Sciatic nerve (tissue), 2 donors: ENCODE measurements around the gene ZNF79. TPM values are rescaled to one million over a fixed set of nuclear protein-coding genes. Genes with fewer than 3 reads are reported as not detected.

Experiments used
- ATAC-seq: fragments of 200-7000 bp; cut with Tn5 transposase; one replicate; pipeline ENCODE4 v1.9.1; 2020; ENCODE audit warnings: mild to moderate bottlenecking, moderate library complexity
- DNase-seq: peaks from one replicate; pipeline ENCODE4 v3.0.0-alpha.2; 2020; ENCODE audit warnings: low spot score
- intact Hi-C: fragments of 100-400 bp; cut with DNase I; formaldehyde crosslinking; loops from one replicate; pipeline ENCODE4 v1.14.2; 2022
- total RNA-seq: library from RNA; stranded (reverse); fragmentation: NEBNext Ultra II Directional; extraction: Animal tissue kit (Norgen Biotek cat#: 25700); gene quantifications from one replicate; pipeline ENCODE4 v1.2.1, GENCODE V29; 2021
- donor health status: DM: no; HTN: no; CAD: no.
- donor health status: DM: no; HTN: no; CAD: no.

The ZNF79 gene
- total RNA-seq, 1 donor from 2014 or later, result 12.8 TPM

DNA sequence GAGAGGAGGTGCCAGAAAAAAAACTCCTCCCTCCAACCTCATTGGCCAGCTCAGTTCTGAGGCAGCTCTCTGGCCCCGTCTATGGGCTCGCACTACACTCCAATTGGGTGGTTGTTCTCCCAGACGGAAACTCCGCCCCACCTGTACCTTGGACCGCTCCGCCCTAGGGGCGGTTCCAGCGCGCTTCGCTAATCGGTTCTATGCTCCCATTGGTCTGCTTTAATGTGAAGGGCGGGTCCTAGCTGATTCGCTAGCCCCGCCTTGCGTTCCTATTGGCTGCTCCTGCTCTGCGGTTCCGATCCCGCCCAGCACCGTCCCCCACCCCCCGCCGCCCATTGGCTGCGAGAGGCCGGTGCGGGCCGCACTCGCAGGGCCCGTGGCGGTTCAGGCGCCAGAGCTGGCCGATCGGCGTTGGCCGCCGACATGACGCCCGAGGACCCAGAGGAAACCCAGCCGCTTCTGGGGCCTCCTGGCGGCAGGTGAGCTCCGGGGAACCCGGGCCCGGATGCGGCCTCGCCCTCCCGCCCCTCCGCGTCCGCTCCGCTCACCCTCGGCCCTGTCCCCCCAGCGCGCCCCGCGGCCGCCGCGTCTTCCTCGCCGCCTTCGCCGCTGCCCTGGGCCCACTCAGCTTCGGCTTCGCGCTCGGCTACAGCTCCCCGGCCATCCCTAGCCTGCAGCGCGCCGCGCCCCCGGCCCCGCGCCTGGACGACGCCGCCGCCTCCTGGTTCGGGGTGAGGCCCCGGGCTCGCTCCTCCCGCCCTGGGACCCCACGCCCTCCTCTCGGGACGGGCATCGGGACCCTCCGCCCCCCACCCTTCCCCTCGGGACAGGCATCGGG lies 27.2 kb upstream of the ZNF79 start, which contains the start of gene SLC2A8:
Gene SLC2A8 (plus strand): TSS at position 362 of the 838 bp plus-strand sequence. CDS start 62 bp downstream, at position 424.
- peak; percentile 99 for DNase-seq
- ATAC-seq, result peak; percentile 99
- intact Hi-C loops, result no loop called here

DNA sequence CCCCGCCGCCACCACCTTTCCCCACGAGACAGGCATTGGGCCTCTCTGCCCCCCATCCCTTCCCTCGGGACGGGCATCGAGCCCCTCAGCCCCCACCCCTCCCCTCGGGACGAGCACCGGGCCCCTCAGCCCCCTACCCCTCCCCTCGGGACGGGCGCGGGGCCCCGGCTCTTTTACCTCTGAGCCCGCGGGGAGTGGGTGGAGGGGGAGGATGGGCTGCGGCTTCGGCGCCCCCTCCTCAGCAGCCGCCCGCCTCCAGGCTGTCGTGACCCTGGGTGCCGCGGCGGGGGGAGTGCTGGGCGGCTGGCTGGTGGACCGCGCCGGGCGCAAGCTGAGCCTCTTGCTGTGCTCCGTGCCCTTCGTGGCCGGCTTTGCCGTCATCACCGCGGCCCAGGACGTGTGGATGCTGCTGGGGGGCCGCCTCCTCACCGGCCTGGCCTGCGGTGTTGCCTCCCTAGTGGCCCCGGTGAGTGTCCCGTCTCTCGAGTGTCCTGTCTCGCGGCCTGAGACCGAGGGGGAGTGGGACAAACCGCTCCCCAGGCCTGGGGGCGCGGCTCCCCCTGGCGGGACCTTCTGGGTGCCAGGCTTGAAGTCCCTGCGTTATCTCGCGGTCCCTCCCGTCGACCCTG lies 26.4 kb upstream of the ZNF79 start:
- ATAC-seq (no peak), DNase-seq (peak; percentile 74)
- intact Hi-C loops, result no loop called here

DNA sequence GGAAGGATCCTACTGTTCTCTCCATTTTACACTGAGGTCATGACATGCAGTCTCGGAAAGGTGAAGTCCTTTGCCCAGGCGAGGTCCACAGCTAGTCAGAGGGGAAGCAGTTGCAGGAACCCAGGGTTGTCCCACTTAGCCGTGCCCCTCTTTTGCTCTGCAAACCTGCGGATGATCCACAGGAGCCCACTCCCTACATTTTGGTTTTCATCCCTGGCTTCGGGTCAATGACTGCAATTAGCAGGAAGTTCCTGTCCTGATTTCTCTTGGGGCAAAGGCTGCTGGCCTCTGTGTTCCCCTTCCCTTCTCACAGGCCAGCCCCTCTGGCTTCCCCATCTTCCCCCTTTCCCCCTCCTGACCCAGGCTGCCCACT lies 25.9 kb upstream of the ZNF79 start:
- no peak for DNase-seq
- ATAC-seq, result no peak
- intact Hi-C loops, result no loop called here

DNA sequence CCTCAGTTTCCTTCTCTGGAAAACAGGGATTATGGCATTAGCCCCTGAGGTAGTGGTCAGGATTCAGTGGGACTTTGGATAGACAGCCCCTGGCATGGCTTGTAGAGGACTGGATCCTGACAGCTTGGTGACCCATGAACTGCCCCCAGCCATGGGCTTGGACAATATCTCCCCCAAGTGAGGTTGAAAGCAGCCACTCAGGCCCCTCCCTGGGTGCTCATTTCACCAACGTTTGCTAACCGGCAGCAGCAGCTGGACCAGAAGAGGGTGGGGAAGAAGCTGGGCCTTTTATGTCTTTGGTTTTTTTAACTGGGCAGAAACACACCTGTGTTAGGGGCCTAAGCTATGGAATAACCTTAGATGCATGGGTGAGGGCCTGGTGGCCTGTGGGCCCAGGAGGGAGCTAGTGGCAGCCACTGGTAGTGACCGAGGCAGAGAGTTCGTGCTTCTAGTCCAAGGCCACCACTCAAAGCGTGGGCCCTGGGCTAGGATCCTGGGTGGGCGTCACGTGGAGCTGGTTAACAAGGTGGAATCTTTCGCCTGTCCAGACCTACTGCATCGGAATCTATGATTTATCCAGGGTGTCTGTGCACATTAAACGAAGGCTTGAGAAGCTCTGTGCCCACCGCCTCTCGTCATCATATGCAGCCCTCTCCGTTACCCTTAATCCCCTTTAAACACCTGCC lies 25.3 kb upstream of the ZNF79 start:
- DNase-seq (no peak), ATAC-seq (no peak)
- intact Hi-C loops, result no loop called here

DNA sequence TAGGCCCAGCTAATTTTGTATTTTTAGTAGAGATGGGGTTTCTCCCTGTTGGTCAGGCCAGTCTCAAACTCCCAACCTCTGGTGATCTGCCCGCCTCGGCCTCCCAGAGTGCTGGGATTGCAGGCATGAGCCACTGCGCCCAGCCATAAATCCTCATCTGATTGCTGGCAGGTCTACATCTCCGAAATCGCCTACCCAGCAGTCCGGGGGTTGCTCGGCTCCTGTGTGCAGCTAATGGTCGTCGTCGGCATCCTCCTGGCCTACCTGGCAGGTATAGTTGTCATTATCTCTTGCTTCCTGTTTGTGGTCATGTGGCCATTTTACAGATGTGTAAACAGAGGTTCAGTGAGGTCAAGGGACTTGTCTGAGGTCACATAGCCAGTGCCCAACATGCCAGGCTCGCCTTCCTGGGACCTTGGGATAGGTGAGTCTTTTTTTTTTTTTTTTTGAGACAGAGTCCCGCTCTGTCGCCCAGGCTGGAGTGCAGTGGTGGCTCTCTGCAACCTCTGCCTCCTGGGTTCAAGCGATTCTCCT lies 24.4 kb upstream of the ZNF79 start:
- no peak for ATAC-seq
- intact Hi-C loops, result no loop called here
- DNase-seq, result no peak

DNA sequence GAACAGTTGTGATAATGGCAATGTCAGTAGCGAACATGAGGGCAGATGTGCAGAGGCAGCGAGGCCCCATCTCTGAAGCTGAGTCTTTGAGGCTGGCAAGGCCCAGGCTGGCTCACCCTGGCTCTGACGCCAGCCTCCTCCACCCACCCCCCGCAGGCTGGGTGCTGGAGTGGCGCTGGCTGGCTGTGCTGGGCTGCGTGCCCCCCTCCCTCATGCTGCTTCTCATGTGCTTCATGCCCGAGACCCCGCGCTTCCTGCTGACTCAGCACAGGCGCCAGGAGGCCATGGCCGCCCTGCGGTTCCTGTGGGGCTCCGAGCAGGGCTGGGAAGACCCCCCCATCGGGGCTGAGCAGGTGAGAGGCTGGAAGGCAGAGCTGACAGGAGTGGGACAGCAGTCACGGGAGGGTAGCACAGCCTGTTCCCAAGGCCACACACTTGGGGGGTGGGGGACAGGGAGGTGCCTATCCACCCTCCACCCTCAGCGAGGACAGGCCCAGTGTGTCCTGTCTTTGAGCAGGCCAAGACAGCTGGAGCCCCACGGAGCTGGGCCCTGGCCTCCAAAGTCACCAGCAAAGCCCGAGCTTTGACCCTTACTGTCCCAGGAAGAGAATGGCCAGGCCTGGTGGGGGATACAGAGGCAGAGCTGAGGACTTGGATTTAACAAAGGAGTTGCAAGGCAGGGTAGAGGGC lies 21.6 kb upstream of the ZNF79 start:
- ATAC-seq (no peak), DNase-seq (no peak)
- intact Hi-C loops, result no loop called here

DNA sequence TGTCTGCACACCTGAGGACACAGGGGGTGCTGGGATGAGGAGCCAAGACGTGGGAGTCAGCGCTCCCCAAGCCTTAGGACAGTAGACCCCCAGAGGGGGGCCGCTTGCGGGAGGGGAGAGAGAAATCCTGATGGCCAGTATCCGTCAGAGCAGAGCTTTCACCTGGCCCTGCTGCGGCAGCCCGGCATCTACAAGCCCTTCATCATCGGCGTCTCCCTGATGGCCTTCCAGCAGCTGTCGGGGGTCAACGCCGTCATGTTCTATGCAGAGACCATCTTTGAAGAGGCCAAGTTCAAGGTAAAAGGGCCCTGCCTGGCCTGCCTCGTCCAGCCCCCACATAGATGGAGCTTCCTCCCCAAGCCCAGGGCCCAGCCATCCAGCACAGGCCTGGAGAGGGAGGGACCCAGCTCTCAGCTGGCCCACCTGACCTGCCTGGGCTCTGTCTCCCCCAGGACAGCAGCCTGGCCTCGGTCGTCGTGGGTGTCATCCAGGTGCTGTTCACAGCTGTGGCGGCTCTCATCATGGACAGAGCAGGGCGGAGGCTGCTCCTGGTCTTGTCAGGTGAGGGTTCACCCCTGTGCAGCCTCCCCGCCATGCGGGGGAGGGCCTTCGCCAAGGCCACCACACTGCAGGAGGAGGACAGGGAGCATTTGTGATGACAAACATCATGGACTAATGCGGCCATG lies 20.5 kb upstream of the ZNF79 start:
- intact Hi-C loops, result no loop called here
- DNase-seq, result no peak
- ATAC-seq, result no peak

DNA sequence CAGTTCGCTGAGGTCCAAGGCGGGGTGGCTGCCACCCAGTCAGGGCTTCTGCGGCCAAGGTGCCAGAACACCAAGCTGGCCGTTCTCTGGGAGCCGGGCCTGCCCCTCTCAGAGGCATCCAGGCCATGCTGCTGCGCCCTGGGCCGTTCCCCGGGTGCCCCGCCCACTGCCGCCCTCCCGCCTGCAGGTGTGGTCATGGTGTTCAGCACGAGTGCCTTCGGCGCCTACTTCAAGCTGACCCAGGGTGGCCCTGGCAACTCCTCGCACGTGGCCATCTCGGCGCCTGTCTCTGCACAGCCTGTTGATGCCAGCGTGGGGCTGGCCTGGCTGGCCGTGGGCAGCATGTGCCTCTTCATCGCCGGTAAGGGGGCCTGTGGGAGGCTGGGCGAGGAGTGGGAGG lies 19.6 kb upstream of the ZNF79 start:
- intact Hi-C loops, result no loop called here
- DNase-seq, result no peak

DNA sequence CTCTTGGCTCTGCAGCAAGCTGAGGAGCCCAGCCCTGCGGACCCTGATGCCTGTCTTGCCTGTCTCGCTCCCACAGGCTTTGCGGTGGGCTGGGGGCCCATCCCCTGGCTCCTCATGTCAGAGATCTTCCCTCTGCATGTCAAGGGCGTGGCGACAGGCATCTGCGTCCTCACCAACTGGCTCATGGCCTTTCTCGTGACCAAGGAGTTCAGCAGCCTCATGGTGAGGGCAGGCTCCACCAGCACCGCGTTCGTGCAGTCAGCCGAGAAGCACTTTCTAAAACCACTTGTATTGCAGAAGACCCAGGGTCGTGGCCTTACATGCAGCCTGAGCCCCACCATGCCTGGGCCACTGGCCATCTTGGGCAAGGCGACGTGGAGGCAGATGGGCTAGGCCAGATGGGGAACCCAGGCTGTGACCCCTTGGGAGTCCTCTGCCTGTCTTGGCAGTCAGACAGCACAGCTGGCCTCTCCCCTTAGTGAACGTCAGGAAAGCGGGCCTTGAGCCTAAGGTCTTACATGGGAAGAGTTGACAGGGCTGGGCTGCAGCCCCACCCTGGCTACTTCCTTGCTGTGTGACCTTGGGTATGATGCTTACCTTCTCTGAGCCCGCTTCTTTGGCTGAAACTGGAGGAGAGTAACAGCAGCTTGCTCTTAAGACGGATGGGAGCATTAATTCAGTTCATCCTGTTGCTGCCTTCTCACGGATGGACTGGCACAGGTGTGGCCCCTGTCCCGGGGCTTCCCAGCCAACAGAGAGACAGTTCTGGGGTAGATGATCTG lies 18.6 kb upstream of the ZNF79 start:
- DNase-seq, result no peak
- no peak for ATAC-seq
- intact Hi-C loops, result no loop called here

More for the DNA sequence above, 19.6 kb upstream of the ZNF79 start:
- ATAC-seq, result no peak

DNA sequence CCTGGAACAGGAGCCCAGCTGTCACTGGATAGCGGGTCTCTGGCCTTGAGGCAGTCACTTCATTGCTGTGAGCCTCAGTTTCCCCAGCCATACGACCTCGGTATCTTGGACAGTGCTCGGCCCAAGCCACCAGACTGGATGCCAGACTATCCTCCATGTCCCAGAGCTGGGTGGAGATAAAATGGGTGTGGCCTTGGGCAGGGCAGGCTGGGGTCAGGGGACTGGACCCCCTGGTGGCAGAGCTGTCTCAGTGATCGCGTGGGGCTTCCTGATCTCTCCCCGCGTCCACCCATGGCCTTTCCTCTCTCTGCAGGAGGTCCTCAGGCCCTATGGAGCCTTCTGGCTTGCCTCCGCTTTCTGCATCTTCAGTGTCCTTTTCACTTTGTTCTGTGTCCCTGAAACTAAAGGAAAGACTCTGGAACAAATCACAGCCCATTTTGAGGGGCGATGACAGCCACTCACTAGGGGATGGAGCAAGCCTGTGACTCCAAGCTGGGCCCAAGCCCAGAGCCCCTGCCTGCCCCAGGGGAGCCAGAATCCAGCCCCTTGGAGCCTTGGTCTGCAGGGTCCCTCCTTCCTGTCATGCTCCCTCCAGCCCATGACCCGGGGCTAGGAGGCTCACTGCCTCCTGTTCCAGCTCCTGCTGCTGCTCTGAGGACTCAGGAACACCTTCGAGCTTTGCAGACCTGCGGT lies 17.2 kb upstream of the ZNF79 start:
- ATAC-seq (peak; percentile 21), DNase-seq (no peak)
- intact Hi-C loops, result no loop called here

DNA sequence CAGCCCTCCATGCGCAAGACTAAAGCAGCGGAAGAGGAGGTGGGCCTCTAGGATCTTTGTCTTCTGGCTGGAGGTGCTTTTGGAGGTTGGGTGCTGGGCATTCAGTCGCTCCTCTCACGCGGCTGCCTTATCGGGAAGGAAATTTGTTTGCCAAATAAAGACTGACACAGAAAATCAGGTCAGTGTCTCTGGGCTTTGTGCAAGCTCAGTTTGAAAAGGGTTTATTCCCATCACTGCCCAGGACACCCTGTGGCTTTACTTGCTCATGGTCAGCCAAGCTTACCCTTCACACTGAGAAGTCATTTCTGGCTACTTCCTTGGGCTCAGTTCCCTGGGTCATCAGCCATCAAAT lies 16.7 kb upstream of the ZNF79 start:
- ATAC-seq, result no peak
- intact Hi-C loops, result no loop called here
- DNase-seq, result no peak

DNA sequence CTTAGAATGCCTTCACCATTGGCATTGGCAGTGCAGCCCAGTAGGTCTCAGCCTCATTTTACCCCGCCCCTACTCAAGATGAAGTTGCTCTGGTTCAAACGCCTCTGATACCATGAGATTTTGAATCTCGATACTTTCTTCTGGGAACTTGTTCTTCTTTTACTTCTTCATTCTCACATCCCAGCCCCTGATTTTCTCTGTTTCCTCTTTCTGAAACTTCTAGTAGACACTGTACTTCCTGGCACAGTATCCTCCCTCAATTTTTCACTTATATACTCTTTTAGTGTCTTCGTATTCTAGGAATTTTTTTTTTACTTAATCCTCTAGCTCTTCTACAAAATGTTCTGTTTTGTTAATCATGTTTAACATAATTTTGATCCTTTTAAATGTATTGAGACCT lies 13.1 kb upstream of the ZNF79 start:
- ATAC-seq (peak; percentile 49), DNase-seq (no peak)
- intact Hi-C loops, result no loop called here

DNA sequence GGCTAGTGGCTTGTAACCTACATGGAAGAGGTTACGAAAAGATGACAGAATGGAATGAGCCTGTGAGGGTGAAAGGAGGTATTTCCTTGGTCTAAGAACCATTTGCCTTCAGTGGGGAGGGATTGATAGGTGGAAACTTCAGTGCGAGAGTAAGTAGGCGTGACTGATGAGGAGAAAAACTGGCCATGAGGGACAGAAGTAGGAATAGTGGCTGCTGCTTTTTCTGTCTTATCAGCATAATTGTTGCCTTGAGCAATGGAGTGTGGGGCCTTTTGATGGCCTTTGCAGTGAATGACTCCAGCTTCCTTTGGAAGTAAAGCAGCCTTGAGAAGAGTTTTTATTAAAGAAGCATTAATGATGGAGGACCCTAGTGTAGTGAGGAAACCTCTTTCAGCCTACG lies 9.0 kb upstream of the ZNF79 start:
- DNase-seq (no peak), ATAC-seq (no peak)
- intact Hi-C loops, result no loop called here

DNA sequence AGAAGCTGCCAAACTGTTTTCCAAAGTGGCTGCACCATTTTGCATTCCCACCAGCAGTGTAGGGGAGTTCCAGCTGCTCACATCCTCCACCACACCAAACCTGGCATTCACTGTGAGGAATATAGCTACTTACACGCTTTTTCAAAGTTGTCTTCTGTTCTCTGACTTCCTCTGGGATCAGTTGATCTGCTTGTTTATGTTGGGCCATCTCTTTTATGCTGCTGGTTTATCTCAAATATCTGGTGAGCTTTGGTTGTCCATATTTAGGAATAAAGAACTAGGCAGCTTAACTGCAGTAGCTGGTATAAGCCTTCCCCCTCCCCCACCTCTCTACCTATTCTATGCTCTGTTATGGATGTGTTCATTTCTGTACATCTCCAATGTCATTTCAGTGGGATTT lies 8.5 kb upstream of the ZNF79 start:
- intact Hi-C loops, result no loop called here
- DNase-seq (no peak), ATAC-seq (no peak)

DNA sequence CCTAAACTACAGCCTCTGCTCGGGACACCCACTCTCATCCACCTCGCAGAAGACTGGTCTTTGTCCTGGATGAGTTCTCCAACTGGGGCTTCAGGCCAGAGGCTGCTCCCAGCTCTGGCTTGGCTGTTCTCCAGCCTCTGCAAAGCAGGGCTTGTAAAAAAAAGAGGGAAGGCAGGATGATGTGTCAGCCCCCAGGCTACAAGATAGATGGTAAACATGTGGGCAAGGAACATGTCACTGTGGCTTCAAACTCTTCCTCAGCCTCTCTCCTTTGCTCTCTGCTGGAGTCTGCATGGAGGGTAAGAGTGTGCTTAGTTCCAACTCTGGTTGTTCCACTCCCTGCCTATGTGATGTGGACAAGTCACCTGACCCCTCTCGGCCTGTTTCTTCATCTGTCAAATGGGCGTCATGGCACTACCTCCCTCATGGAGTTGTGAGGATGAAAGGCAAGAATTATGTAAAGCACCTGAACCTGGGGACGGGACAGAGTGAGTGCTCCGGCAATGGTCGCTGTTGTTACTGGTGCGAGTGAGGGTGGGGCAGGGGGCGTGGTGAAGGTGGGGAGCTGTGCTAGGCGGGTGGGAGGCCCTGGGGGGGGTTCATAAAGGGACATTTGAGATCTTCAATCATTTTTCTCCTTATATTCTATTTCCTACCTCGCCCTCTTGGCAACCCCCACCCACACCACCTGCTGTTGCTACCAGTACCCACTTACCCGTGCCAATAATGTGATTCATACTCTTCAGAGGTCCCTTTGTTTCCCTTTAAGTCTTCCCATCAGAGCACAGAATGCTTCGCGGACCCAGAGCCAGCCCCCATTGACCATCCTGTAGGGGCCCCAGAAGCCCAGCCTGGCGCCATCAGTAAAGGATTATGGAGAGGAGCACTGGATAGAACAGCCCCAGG lies 6.8 kb upstream of the ZNF79 start:
- DNase-seq (no peak), ATAC-seq (no peak)
- intact Hi-C loops, result no loop called here

DNA sequence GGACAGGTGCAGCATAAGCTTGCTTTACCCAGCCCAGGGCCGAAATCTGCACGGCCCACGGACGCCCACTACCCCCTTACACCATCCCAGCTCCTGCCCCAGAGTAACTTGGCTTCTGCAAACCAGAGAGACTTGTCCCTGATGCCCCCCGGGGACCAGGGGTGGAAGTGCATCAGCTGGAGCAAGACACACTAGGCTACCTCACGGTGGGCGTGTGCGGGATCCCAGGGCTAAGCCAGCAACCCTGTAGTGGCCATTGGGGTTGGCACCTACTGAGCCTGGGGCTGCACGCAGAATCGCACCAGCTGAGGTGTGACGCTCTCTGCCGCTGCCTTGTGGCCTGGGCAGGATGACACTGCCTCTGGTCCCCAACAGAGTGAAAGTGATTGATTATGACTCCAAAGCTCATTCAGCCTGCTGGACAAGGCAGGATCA lies 6.1 kb upstream of the ZNF79 start:
- DNase-seq (no peak), ATAC-seq (peak; percentile 17)
- intact Hi-C loops, result no loop called here

DNA sequence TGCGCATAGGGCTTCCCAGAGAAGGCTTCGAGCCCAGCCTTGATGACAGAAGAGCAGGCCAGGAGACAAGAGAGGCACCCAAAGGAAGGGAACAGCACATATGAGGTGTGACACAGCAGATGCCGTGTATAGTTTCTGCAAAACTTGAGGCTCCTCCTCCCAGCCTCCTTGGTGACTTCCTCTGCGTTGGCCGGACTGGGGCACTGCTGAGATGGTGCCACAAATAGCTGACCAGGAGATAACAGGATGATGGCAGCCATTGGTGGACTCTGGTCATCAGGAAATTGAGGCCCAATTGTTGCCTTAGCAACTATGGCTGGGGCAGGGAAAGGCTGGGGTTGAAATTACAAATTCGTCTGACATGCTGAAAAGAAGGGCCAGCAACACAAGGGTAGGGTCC lies 4.8 kb upstream of the ZNF79 start:
- intact Hi-C loops, result no loop called here
- DNase-seq (no peak), ATAC-seq (no peak)
